ENCODE data around the gene NSUN4. TPM values are rescaled to one million over a fixed set of nuclear protein-coding genes. Genes with fewer than 3 reads are reported as not detected.

NSUN4 gene
- total and polyA plus RNA-seq, 10 of the 15 experiments (the other 5 are each of a cell fraction or from before 2014, with no cell fraction given), result 22.1 to 80.2 (median 29.6) TPM

DNA sequence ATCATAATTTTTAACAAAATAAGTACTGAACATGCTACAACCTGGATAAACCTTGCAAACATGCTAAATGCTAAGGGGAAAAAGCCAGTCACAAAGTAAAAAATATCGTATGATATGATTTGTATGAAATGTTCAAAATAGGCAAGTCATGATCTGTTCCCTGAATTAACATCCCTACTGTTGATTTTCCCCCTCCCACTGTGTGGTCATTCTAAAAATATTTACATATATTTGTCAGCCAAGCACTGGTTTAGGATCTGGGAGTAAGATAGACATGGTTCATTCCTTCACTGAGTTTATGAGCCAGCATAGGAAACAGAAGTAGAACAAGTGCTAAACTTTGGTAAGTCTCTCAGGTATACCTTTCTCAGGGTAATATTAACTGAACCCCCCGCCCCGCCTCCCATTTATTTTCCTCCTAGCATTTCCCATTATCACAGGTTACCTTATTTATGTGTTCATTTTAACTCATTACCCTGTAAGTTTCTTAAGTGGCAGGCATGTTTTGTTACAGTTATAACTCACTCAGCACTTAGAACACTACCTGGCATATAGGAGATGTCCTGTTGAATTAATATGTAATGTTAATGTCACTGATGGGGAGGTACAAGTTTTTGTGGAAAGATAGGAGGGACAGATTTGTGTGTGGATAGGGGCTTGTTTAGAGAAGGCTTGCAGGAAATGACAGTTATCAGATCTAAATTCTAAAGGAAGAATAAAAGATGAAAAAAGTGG, 24.8 kb upstream of the NSUN4 start:
- POLR2A ChIA-PET, result interaction anchor here (1.0 kb wide), 1 partner anchor 8 kb away, joined by 9 read pairs; no protein-coding TSS in a partner anchor
- Histone ChIP-seq H3K4me1 (ENCODE audit: control insufficient read depth, insufficient read depth, low read length) (no peaks in the 10 kb centered on the region), H3K9ac (ENCODE audit: control insufficient read depth, insufficient read depth, low read length) (no peak overlapping the region), H3K9me3 (replicated peaks; ENCODE audit: control insufficient read depth, insufficient read depth, low read length) (no peaks in the 10 kb centered on the region; the same call in 2 of the 3 replicates), H2AFZ (ENCODE audit: control insufficient read depth, low read depth, low read length) (no peak overlapping the region), H3K4me3 (no peak overlapping the region), H3K4me2 (ENCODE audit: control insufficient read depth, insufficient read depth) (no peak overlapping the region), H3K79me2 (ENCODE audit: control insufficient read depth, insufficient read depth, low read length) (peaks cover 41% of the 10 kb centered on the region), H3K27ac (ENCODE audit: control insufficient read depth, insufficient read depth) (no peak overlapping the region), H4K20me1 (ENCODE audit: control insufficient read depth, insufficient read depth) (no peaks in the 10 kb centered on the region), H3K27me3 (replicated peaks in 1 of 2; ENCODE audit: control insufficient read depth in 2 of 2, insufficient read depth in 2 of 2, low read length in 1 of 2) (no peaks in the 10 kb centered on the region), H3K36me3 (ENCODE audit: control insufficient read depth in 2 of 2, insufficient read depth in 2 of 2, low read length in 1 of 2) (peaks cover 1 to 18% of the 10 kb centered on the region in 2 experiments)
- intact Hi-C loops (cut with micrococcal nuclease; ENCODE audit: unreplicated experiment), result no loop called here
- ATAC-seq (no peak), FAIRE-seq (no peak), DNase-seq (ENCODE audit: low read depth, low spot score) (no peak)
- SMC1A ChIA-PET (ENCODE audit: uncharacterized antibody, unreplicated experiment), result interaction anchor here (0.7 to 4.4 kb wide), 4 partner anchors 8 to 41 kb away, joined by 3 to 26 read pairs (median 6); partner anchors contain the start of genes LRRC41 and UQCRH
- RAD21 ChIA-PET (ENCODE audit: unreplicated experiment), result no interaction called here
- in situ Hi-C loops (cut with MboI), result no loop called here
- 69% methylated on average over 3 of the region's 3 CpGs for WGBS (ENCODE audit: insufficient coverage, insufficient replicate concordance, low lambda C conversion rate, missing lambda C conversion rate)
- CTCF ChIA-PET, result interaction anchor here (0.8 to 1.0 kb wide), 2 partner anchors 17 kb away, joined by 3 to 4 read pairs; no protein-coding TSS in a partner anchor
- BruUV-seq (replicated peaks), result TSS peak; percentile 53
- TF ChIP-seq HDAC2 (IDR thresholded peaks at IDR 0.05) (no peak), YY1 (IDR thresholded peaks at IDR 0.05; ENCODE audit: low read depth, low read length) (no peak), ZNF622 (IDR thresholded peaks at IDR 0.05) (no peak), ZNF24 (IDR thresholded peaks at IDR 0.05) (no peak), NFXL1 (IDR thresholded peaks at IDR 0.05; ENCODE audit: borderline replicate concordance) (no peak), ZNF217 (IDR thresholded peaks at IDR 0.05) (no peak)

GRCh38 chr1:46317323-46317722, 23.3 kb upstream of the NSUN4 start:
- no peaks in the 10 kb centered on the region for H3K27me3 ChIP-seq (replicated peaks in 1 of 2; ENCODE audit: control insufficient read depth in 2 of 2, insufficient read depth in 2 of 2, low read length in 1 of 2)
- peaks cover 42% of the 10 kb centered on the region for H3K79me2 ChIP-seq (ENCODE audit: control insufficient read depth, insufficient read depth, low read length)
- SMC1A ChIA-PET (ENCODE audit: uncharacterized antibody, unreplicated experiment), result interaction anchor here (1.0 to 4.4 kb wide), 3 partner anchors 9 to 28 kb away, joined by 3 to 26 read pairs (median 7); no protein-coding TSS in a partner anchor
- DNase-seq (ENCODE audit: low read depth, low spot score) (no peak), ATAC-seq (no peak), FAIRE-seq (no peak)
- H3K9ac ChIP-seq (ENCODE audit: control insufficient read depth, insufficient read depth, low read length), result no peak overlapping the region
- H3K27ac ChIP-seq (ENCODE audit: control insufficient read depth, insufficient read depth), result no peak overlapping the region
- in situ Hi-C loops (cut with MboI) (no loop called here), intact Hi-C loops (cut with micrococcal nuclease; ENCODE audit: unreplicated experiment) (no loop called here)
- POLR2A ChIA-PET, result interaction anchor here (0.6 to 2.6 kb wide), 7 partner anchors 9 to 272 kb away, joined by 3 to 18 read pairs (median 4); no protein-coding TSS in a partner anchor
- RAD21 ChIA-PET (ENCODE audit: unreplicated experiment), result interaction anchor here (2.0 to 2.2 kb wide), 2 partner anchors 9 to 14 kb away, joined by 6 to 8 read pairs; partner anchors contain the start of genes LRRC41 and UQCRH
- 100% methylated on average over 1 of the region's 1 CpG for WGBS (ENCODE audit: insufficient coverage, insufficient replicate concordance, low lambda C conversion rate, missing lambda C conversion rate)
- H3K36me3 ChIP-seq (ENCODE audit: control insufficient read depth in 2 of 2, insufficient read depth in 2 of 2, low read length in 1 of 2), result peaks cover 0 to 14% of the 10 kb centered on the region in 2 experiments
- H2AFZ ChIP-seq (ENCODE audit: control insufficient read depth, low read depth, low read length), result no peak overlapping the region
- no TSS peak for BruUV-seq (replicated peaks)
- CTCF ChIA-PET, result interaction anchor here (0.6 to 3.3 kb wide), 4 partner anchors 9 to 317 kb away, joined by 3 to 19 read pairs (median 6); no protein-coding TSS in a partner anchor
- H3K4me2 ChIP-seq (ENCODE audit: control insufficient read depth, insufficient read depth), result no peak overlapping the region
- no peaks in the 10 kb centered on the region for H3K9me3 ChIP-seq (replicated peaks; ENCODE audit: control insufficient read depth, insufficient read depth, low read length)
- H4K20me1 ChIP-seq (ENCODE audit: control insufficient read depth, insufficient read depth), result no peaks in the 10 kb centered on the region
- peaks cover 12% of the 10 kb centered on the region; the same call in 1 of the 2 replicates for H3K4me1 ChIP-seq (ENCODE audit: control insufficient read depth, insufficient read depth, low read length)
- H3K4me3 ChIP-seq, result no peak overlapping the region
- TF ChIP-seq ZBED1 (IDR thresholded peaks at IDR 0.05; ENCODE audit: borderline replicate concordance) (no peak), E2F8 (IDR thresholded peaks at IDR 0.05; ENCODE audit: low read depth, partially characterized antibody) (no peak), JUND (IDR thresholded peaks at IDR 0.05; ENCODE audit: low read depth, low read length) (no peak), DPF2 (IDR thresholded peaks at IDR 0.05) (no peak), SMC3 (IDR thresholded peaks at IDR 0.05; ENCODE audit: borderline replicate concordance, low read length) (no peak), JUNB (IDR thresholded peaks at IDR 0.05) (no peak), CHD4 (IDR thresholded peaks at IDR 0.05) (no peak), SMAD5 (IDR thresholded peaks at IDR 0.05; ENCODE audit: low read depth) (no peak)
- TF ChIP-seq, protein P1, sequence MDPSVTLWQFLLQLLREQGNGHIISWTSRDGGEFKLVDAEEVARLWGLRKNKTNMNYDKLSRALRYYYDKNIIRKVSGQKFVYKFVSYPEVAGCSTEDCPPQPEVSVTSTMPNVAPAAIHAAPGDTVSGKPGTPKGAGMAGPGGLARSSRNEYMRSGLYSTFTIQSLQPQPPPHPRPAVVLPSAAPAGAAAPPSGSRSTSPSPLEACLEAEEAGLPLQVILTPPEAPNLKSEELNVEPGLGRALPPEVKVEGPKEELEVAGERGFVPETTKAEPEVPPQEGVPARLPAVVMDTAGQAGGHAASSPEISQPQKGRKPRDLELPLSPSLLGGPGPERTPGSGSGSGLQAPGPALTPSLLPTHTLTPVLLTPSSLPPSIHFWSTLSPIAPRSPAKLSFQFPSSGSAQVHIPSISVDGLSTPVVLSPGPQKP (IDR thresholded peaks at IDR 0.05; ENCODE audit: low read depth, low read length), result no peak

Data from GM12878 (cell line).